HUES64 (cell line): ENCODE data around the gene PSMD8.
"Not testable (repeated sequence)": the region's sequence is repeated elsewhere in the genome, so short reads cannot be mapped to it uniquely, and the experiment has no call there.

ENCODE experiments used
- H3K27ac ChIP-seq: 2 replicates; pipeline ENCODE4 v1.7.0; 2013; ENCODE audit warnings: low read depth, low read length, inconsistent platforms
- H3K27me3 ChIP-seq: 2 replicates; pipeline ENCODE4 v1.6.1; 2013; ENCODE audit warnings: mild to moderate bottlenecking, low read length; ENCODE audit not compliant: insufficient read depth
- H3K36me3 ChIP-seq: 2 replicates; pipeline ENCODE4 v1.6.1; 2013; ENCODE audit warnings: mild to moderate bottlenecking, low read length; ENCODE audit not compliant: insufficient read depth
- H3K4me1 ChIP-seq: 2 replicates; pipeline ENCODE4 v1.6.1; 2013; ENCODE audit warnings: mild to moderate bottlenecking, low read length, moderate library complexity; ENCODE audit not compliant: insufficient read depth
- H3K4me3 ChIP-seq: 2 replicates; pipeline ENCODE4 v1.5.1; 2013; ENCODE audit warnings: mild to moderate bottlenecking, low read length, moderate library complexity
- H3K9ac ChIP-seq: 2 replicates; pipeline ENCODE4 v1.6.1; 2013; ENCODE audit warnings: mild to moderate bottlenecking, low read depth, low read length
- H3K9me3 ChIP-seq: 2 replicates; pipeline ENCODE4 v1.6.1; 2013; ENCODE audit warnings: low read depth, low read length; ENCODE audit not compliant: insufficient read depth
- WGBS: fragments of 150-250, 120-280 bp; methylation state at CpG from one replicate; pipeline ENCODE4 v1.1.7; 2013; ENCODE audit warnings: missing lambda C conversion rate; 5-methylcytosine and 5-hydroxymethylcytosine counted together

PSMD8 gene

DNA sequence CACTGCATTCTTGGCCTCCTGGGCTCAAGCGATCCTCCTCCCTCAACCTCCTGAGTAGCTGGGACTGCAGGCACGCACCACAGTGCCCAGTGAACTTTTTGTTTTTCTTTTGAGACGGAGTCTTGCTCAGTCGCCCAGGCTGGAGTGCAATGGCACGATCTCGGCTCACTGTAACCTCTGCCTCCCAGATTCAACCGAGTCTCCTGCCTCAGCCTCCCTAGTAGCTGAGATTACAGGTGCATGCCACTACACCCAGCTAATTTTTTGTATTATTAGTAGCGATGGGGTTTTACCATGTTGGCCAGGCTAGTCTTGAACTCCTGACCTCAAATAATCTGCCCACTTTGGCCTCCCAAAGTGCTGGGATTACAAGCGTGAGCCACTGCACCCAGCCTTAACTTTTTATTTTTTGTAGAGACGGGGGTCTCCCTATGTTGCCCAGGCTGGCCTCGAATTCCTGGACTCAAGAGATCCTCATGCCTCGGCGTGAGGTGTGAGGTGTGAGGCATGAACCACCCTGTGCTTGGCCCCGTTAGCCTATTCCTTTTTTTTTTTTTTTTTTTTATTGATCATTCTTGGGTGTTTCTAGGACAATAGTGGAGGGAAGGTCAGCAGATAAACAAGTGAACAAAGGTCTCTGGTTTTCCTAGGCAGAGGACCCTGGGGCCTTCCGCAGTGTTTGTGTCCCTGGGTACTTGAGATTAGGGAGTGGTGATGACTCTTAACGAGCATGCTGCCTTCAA, 11.3 kb upstream of the PSMD8 start:
- H3K27ac ChIP-seq, H3K9ac ChIP-seq: not testable (repeated sequence)

DNA sequence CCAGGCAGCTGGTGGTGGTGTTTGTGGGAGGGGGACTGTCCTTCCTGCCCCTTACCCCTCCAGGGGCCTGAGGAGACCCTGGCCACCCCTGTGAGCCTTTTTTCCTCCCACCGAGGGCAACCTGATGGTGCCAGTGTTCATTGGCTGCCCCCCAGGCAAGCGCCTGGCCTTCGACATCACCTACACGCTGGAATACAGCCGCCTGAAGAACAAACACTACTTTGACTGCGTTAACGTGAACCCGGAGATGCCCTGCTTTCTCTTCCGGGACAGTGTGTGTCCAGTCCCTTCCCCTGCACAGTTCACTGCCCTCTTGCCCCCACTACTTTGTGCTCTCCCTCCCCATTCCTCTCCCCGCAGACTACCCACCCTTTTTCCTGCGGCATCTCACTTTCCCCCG, 7.3 kb upstream of the PSMD8 start:
- Histone ChIP-seq H3K9me3 (peaks cover 5% of the 10 kb centered on the region), H3K4me3 (no peak overlapping the region), H3K9ac (no peak overlapping the region), H3K4me1 (no peaks in the 10 kb centered on the region), H3K36me3 (no peaks in the 10 kb centered on the region), H3K27ac (no peak overlapping the region), H3K27me3 (peaks cover 4% of the 10 kb centered on the region; the same call in 1 of the 2 replicates)
- 91% methylated on average over 12 of the region's 12 CpGs for whole genome bisulfite sequencing

More for the DNA sequence above, 11.3 kb upstream of the PSMD8 start:
- H3K4me1 ChIP-seq, H3K36me3 ChIP-seq, H3K9me3 ChIP-seq: not testable (repeated sequence)
- peak overlapping the region; percentile 75 for H3K4me3 ChIP-seq
- peaks cover 36% of the 10 kb centered on the region for H3K27me3 ChIP-seq
- 80% methylated on average over 13 of the region's 16 CpGs for WGBS

DNA sequence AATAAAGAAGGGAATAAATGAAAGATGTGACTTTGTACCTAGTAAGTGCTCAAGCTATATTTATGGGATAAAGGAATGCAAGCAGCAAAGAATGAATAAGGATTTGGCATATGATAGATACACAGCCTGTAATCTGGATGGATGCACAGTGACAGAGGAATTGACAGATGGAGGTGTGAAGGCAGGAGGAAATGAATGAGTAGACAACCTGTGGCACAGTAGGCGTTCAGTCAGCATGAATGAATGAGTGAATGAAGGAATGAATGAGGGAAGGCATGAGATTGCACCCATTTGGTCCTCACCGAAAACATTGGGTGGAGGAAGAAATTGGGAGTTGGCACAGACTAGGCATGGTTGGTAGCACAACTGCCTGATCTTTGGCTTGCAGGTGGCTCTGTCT, 4.8 kb upstream of the PSMD8 start:
- H3K4me3 ChIP-seq = no peak overlapping the region
- H3K27ac ChIP-seq = no peak overlapping the region
- H3K4me1 ChIP-seq = no peaks in the 10 kb centered on the region
- H3K9ac ChIP-seq = no peak overlapping the region
- H3K27me3 ChIP-seq = peaks cover 4% of the 10 kb centered on the region; the same call in 1 of the 2 replicates
- H3K36me3 ChIP-seq = no peaks in the 10 kb centered on the region
- WGBS = 91% methylated on average over 2 of the region's 2 CpGs
- H3K9me3 ChIP-seq = peaks cover 4% of the 10 kb centered on the region

DNA sequence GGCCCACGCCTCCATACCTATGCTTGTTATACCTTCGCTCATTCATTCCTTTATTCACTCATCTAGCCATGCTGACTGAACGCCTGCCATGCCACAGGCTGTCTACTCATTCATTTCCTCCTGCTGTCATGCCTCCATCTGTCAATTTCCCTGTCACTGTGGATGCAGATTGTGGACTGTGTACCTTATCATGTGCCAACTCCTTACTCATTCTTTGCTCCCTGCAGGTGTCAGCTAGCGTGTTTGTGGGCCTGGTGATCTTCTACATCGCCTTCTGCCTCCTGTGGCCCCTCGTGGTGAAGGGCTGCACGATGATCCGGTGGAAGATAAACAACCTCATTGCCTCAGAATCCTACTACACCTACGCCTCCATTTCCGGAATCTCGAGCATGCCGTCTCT, 4.1 kb upstream of the PSMD8 start:
- H3K27me3 ChIP-seq = peaks cover 4% of the 10 kb centered on the region; the same call in 1 of the 2 replicates
- 82% methylated on average over 12 of the region's 12 CpGs for WGBS
- no peak overlapping the region for H3K9ac ChIP-seq
- no peaks in the 10 kb centered on the region for H3K9me3 ChIP-seq
- H3K4me1 ChIP-seq = peaks cover under 1% of the 10 kb centered on the region; the same call in 1 of the 2 replicates
- no peaks in the 10 kb centered on the region for H3K36me3 ChIP-seq
- H3K27ac ChIP-seq = no peak overlapping the region
- H3K4me3 ChIP-seq = no peak overlapping the region

DNA sequence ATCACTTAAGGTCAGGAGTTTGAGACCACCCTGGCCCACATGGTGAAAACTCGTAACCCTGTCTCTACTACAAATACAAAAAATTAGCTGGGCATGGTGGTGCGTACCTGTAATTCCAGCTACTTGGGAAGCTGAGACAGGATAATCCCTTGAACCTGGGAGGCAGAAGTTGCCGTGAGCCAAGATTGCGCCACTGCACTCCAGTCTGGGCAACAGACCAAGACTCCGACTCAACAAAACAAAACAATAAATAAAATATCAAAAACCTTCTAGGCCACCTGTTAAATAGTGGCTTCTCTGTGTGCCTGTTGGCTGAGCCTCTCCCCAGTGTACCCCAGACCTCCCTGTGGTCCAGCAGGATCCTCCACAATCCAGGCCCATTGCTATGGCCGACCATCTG, 3.3 kb upstream of the PSMD8 start:
- WGBS = 93% methylated on average over 6 of the region's 6 CpGs
- Histone ChIP-seq H3K4me1 (peaks cover 7% of the 10 kb centered on the region; the same call in 1 of the 2 replicates), H3K9ac (no peak overlapping the region), H3K9me3 (no peaks in the 10 kb centered on the region), H3K36me3 (no peaks in the 10 kb centered on the region), H3K27ac (no peak overlapping the region), H3K27me3 (peaks cover 4% of the 10 kb centered on the region; the same call in 1 of the 2 replicates), H3K4me3 (no peak overlapping the region)

DNA sequence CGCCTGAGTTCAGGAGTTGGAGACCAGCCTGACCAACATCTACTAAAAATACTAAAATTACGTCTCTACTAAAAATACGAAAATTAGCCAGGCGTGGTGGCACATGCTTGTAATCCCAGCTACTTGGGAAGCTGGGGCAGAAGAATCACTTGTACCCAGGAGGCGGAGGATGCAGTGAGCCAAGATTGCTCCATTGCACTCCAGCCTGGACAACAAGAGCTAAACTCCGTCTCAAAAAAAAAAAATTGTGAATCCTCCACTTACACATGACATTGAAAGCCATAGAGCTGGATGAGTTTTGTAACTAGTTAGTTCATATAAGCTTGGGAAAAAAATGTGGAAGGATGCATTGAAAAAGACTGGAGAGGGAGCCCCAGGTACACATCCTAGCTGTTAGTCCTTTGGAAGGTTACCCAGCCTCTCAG, 452 bp upstream of the PSMD8 start:
- H3K36me3 ChIP-seq = peaks cover 16% of the 10 kb centered on the region
- H3K27ac ChIP-seq = no peak overlapping the region; the same call in 1 of the 2 replicates
- H3K9ac ChIP-seq = peak overlapping the region; percentile 12; the same call in 1 of the 2 replicates
- no peaks in the 10 kb centered on the region for H3K9me3 ChIP-seq
- 87% methylated on average over 5 of the region's 6 CpGs for WGBS
- peaks cover 4% of the 10 kb centered on the region; the same call in 1 of the 2 replicates for H3K27me3 ChIP-seq
- H3K4me1 ChIP-seq = peaks cover 7% of the 10 kb centered on the region; the same call in 1 of the 2 replicates
- H3K4me3 ChIP-seq = peak overlapping the region; percentile 92

DNA sequence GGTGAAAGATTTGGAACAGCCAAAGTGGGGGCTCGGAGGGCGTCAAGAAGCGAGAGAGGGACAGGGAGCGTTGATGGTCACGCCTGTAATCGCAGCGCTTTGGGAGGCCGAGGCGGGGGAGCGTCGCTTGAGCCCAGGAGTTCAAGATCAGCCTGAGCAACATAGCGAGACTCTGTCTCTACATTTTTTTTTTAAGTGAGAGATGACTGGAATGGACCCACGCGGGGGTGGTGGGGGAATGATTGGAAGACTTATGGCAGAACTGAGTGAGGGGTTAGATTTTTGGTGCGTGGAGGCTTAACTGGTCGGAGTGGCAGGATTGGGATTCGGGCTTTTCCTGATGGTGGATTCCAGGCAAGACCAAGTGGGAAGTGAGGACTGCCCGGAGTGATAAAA, 725 bp downstream of the PSMD8 start:
- no peaks in the 10 kb centered on the region for H3K9me3 ChIP-seq
- WGBS = 2% methylated on average over 18 of the region's 18 CpGs
- H3K36me3 ChIP-seq = peaks cover 25% of the 10 kb centered on the region
- peak overlapping the region; percentile 92 for H3K9ac ChIP-seq
- H3K27me3 ChIP-seq = peaks cover 4% of the 10 kb centered on the region; the same call in 1 of the 2 replicates
- H3K27ac ChIP-seq = peak overlapping the region; percentile 82
- H3K4me1 ChIP-seq = peaks cover 7% of the 10 kb centered on the region; the same call in 1 of the 2 replicates
- H3K4me3 ChIP-seq = peak overlapping the region; percentile 92

DNA sequence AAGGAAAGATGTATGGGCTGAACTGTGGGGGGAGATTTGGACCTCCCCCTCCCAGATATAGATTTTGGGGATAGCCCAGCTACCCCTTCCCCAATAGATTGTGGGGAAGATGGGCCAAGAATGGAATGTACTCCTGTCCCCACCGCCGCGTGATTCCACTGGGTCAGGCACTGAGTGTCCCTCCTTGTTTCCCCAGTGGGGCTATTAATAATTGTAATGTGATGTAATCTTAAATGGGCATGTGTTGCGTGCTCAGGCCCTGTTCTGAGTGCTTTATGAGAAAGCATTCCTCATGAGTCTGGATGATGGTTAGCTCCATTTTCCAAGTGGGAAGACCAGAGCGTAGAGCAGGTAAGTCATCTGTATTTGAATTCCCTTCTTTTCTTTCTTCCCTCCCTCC, 1.4 kb downstream of the PSMD8 start:
- Histone ChIP-seq H3K4me3 (peak overlapping the region; percentile 92), H3K4me1 (peaks cover 7% of the 10 kb centered on the region; the same call in 1 of the 2 replicates), H3K36me3 (peaks cover 27% of the 10 kb centered on the region), H3K27me3 (0 out of 2 replicates have a peak, but pooled peaks cover 4% of the 10 kb centered on the region), H3K9me3 (no peaks in the 10 kb centered on the region), H3K9ac (peak overlapping the region; percentile 92; the same call in 1 of the 2 replicates), H3K27ac (no peak overlapping the region)
- 87% methylated on average over 5 of the region's 5 CpGs for WGBS

DNA sequence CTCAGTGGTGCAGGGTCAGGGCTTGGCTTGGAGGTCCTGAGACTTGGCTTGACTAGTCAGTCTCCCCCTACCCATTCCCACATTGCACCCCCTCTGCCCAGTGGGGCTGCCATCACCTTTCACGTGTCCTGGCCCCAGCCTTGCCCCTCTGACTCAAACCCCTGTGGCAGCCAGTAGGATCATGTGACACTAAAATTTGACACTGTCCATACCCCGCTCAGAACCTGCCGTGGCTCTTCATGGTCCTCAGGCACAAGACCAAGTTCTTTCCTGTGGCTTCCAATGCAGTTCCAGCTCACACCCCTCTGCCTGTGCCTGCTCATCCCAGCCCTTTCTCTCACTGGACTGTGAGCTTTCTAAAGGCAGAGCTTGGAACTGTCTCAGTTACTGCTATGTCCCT, 2.2 kb downstream of the PSMD8 start:
- Histone ChIP-seq H3K4me3 (no peak overlapping the region), H3K27me3 (0 out of 2 replicates have a peak, but pooled peaks cover 4% of the 10 kb centered on the region), H3K4me1 (peaks cover 7% of the 10 kb centered on the region; the same call in 1 of the 2 replicates), H3K36me3 (peaks cover 36% of the 10 kb centered on the region), H3K9ac (no peak overlapping the region), H3K27ac (no peak overlapping the region), H3K9me3 (no peaks in the 10 kb centered on the region)
- 96% methylated on average over 3 of the region's 3 CpGs for WGBS

DNA sequence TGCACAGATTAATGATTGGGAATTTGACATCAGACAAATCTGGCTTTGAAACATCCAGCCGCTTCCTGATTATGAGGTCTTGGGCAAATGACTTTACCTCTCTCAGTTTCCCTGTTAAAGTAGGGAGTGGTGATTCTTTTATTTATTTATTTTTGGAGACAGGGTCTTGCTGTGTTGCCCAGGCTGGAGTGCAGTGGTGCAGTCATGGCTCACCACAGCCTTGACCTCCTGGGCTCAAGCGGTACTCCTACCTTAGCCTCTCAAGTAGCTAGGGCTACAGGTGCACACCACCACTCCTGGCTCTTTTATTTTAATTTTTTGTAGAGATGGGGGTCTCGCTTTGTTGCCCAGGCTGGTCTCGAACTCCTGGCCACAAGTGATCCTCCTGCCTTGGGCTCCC, 2.7 kb downstream of the PSMD8 start:
- no peak overlapping the region for H3K27ac ChIP-seq
- H3K9me3 ChIP-seq = no peaks in the 10 kb centered on the region
- H3K9ac ChIP-seq = no peak overlapping the region
- peaks cover 40% of the 10 kb centered on the region for H3K36me3 ChIP-seq
- 0 out of 2 replicates have a peak, but pooled peaks cover under 1% of the 10 kb centered on the region for H3K27me3 ChIP-seq
- no peak overlapping the region for H3K4me3 ChIP-seq
- peaks cover 7% of the 10 kb centered on the region; the same call in 1 of the 2 replicates for H3K4me1 ChIP-seq
- WGBS = 96% methylated on average over 4 of the region's 4 CpGs

DNA sequence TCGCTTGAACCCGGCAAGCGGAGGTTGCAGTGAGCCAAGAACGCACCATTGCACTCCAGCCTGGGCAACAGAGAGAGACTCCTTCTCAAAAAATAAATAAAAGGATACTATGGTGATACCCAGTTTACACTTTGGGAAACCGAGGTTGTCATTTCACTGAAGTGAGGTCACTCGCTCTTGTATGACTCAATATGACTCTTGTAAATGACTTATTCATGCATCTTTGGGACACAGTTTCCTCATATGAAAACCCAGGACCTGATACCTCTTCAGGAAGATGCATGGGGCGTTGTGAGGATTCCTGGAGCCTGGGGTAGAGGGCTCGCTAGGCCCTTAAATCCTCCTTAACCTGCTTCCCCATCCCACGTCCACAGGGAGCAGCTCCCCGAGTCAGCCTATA, 4.5 kb downstream of the PSMD8 start:
- 95% methylated on average over 10 of the region's 10 CpGs for WGBS
- Histone ChIP-seq H3K4me1 (peaks cover 7% of the 10 kb centered on the region; the same call in 1 of the 2 replicates), H3K36me3 (peaks cover 57% of the 10 kb centered on the region), H3K9ac (no peak overlapping the region), H3K4me3 (no peak overlapping the region), H3K27ac (no peak overlapping the region), H3K9me3 (no peaks in the 10 kb centered on the region), H3K27me3 (no peaks in the 10 kb centered on the region)
